H7 (cell line): Measurements from ENCODE around the gene PTPRG. TPM values are rescaled to one million over a fixed set of nuclear protein-coding genes. Genes with fewer than 3 reads are reported as not detected.

Experiments
- DNase-seq: peaks from one replicate; pipeline ENCODE4 v3.0.0; 2012
- H3K27me3 ChIP-seq: 2 replicates; pipeline ENCODE4 v1.6.0; 2011; ENCODE audit warnings: mild to moderate bottlenecking, low read length; ENCODE audit not compliant: control insufficient read depth, insufficient read depth
- H3K36me3 ChIP-seq: replicated peaks from 2 replicates; pipeline ENCODE4 v1.5.1; 2011; ENCODE audit warnings: low read length; ENCODE audit not compliant: control insufficient read depth, insufficient read depth
- H3K4me3 ChIP-seq: 2 replicates; pipeline ENCODE4 v1.5.1; 2011; ENCODE audit warnings: low read depth, mild to moderate bottlenecking, control low read depth, low read length, moderate library complexity; ENCODE audit not compliant: insufficient read depth
- total RNA-seq: library from RNA; depleted of rRNA; stranded (reverse); fragments of >200 nt; shearing (Covaris generic); gene quantifications from 2 replicates; pipeline ENCODE4 v1.2.3, GENCODE V29; 2014; rRNA removed

PTPRG gene
- 54.4 and 81.5 TPM in 2 replicates for total RNA-seq

- H3K36me3 ChIP-seq, result no peaks in the 10 kb centered on the region
- H3K4me3 ChIP-seq, result peak within 1 kb of the TSS; percentile 91
- DNase-seq, result peak; percentile 95
- peaks cover 12% of the 10 kb centered on the region; the same call in 1 of the 2 replicates for H3K27me3 ChIP-seq
These were observed at the start of gene PTPRG for GRCh38 chr3:61561374-61562041. PTPRG (plus strand) TSS chr3:61561571; CDS start chr3:61562288, 717 bp downstream.

- no peaks in the 10 kb centered on the region for H3K36me3 ChIP-seq
- no peaks in the 10 kb centered on the region for H3K27me3 ChIP-seq
- no peak overlapping the region for H3K4me3 ChIP-seq
- DNase-seq, result no peak
These were observed 42.8 kb upstream of the PTPRG start for GRCh38 chr3:61518590-61518989.

- Histone ChIP-seq H3K4me3 (no peak overlapping the region), H3K36me3 (no peaks in the 10 kb centered on the region), H3K27me3 (no peaks in the 10 kb centered on the region)
- peak; percentile 32 for DNase-seq
These were observed 40.3 kb upstream of the PTPRG start for GRCh38 chr3:61520966-61521628.

- peak; percentile 7 for DNase-seq
- no peak overlapping the region for H3K4me3 ChIP-seq
- H3K27me3 ChIP-seq, result no peaks in the 10 kb centered on the region
- no peaks in the 10 kb centered on the region for H3K36me3 ChIP-seq
These were observed 39.3 kb upstream of the PTPRG start for GRCh38 chr3:61522060-61522459.

- no peak for DNase-seq
- Histone ChIP-seq H3K36me3 (no peaks in the 10 kb centered on the region), H3K27me3 (no peaks in the 10 kb centered on the region), H3K4me3 (no peak overlapping the region)
These were observed 38.7 kb upstream of the PTPRG start for GRCh38 chr3:61522626-61523025.

GRCh38 chr3:61524933-61525332 is 36.4 kb upstream of the PTPRG start:
- DNase-seq, result no peak
- H3K4me3 ChIP-seq, result no peak overlapping the region
- no peaks in the 10 kb centered on the region for H3K27me3 ChIP-seq
- no peaks in the 10 kb centered on the region for H3K36me3 ChIP-seq

- H3K27me3 ChIP-seq, result no peaks in the 10 kb centered on the region
These were observed 35.1 kb upstream of the PTPRG start for GRCh38 chr3:61526308-61526707.

GRCh38 chr3:61527011-61527410 is 34.4 kb upstream of the PTPRG start:
- Histone ChIP-seq H3K27me3 (no peaks in the 10 kb centered on the region), H3K36me3 (no peaks in the 10 kb centered on the region), H3K4me3 (no peak overlapping the region)
- DNase-seq, result no peak

More at GRCh38 chr3:61526308-61526707, 35.1 kb upstream of the PTPRG start:
- Histone ChIP-seq H3K4me3 (no peak overlapping the region), H3K36me3 (no peaks in the 10 kb centered on the region)
- DNase-seq, result no peak

- H3K4me3 ChIP-seq, result no peak overlapping the region
- no peaks in the 10 kb centered on the region for H3K27me3 ChIP-seq
- no peaks in the 10 kb centered on the region for H3K36me3 ChIP-seq
- peak; percentile 19 for DNase-seq
These were observed 31.0 kb upstream of the PTPRG start for GRCh38 chr3:61530355-61530754.

- Histone ChIP-seq H3K27me3 (no peaks in the 10 kb centered on the region), H3K36me3 (no peaks in the 10 kb centered on the region), H3K4me3 (no peak overlapping the region)
- no peak for DNase-seq
These were observed 29.8 kb upstream of the PTPRG start for GRCh38 chr3:61531528-61531927.

- H3K4me3 ChIP-seq, result no peak overlapping the region
- no peak for DNase-seq
- no peaks in the 10 kb centered on the region for H3K36me3 ChIP-seq
- H3K27me3 ChIP-seq, result no peaks in the 10 kb centered on the region
These were observed 28.5 kb upstream of the PTPRG start for GRCh38 chr3:61532739-61533500.

- no peaks in the 10 kb centered on the region for H3K27me3 ChIP-seq
- no peak for DNase-seq
- H3K4me3 ChIP-seq, result no peak overlapping the region
- no peaks in the 10 kb centered on the region for H3K36me3 ChIP-seq
These were observed 25.5 kb upstream of the PTPRG start for GRCh38 chr3:61535826-61536225.

- Histone ChIP-seq H3K4me3 (no peak overlapping the region), H3K27me3 (no peaks in the 10 kb centered on the region), H3K36me3 (no peaks in the 10 kb centered on the region)
- peak; percentile 30 for DNase-seq
These were observed 24.0 kb upstream of the PTPRG start for GRCh38 chr3:61537366-61537765.

- Histone ChIP-seq H3K27me3 (no peaks in the 10 kb centered on the region), H3K36me3 (no peaks in the 10 kb centered on the region), H3K4me3 (no peak overlapping the region)
- DNase-seq, result no peak
These were observed 22.9 kb upstream of the PTPRG start for GRCh38 chr3:61538486-61538885.

GRCh38 chr3:61541694-61542093 is 19.7 kb upstream of the PTPRG start:
- no peak for DNase-seq
- H3K36me3 ChIP-seq, result no peaks in the 10 kb centered on the region
- H3K4me3 ChIP-seq, result no peak overlapping the region
- H3K27me3 ChIP-seq, result no peaks in the 10 kb centered on the region
